Activated CD4-positive, CD25-positive, alpha-beta regulatory T cell (primary cell): ENCODE measurements around the gene KSR1.

ENCODE experiments used
- DNase-seq, 4 experiments: peaks; one replicate each; lab custom pipeline; 2025; lab: John Stamatoyannopoulos, UW

The KSR1 gene

GRCh38 chr17:27473748-27474609 lies 17.7 kb downstream of the KSR1 start:
- DNase-seq = peak in 2 of 4 experiments; percentile 32 to 51

- DNase-seq = peak in 2 of 4 experiments; percentile 14 to 33
Observed at GRCh38 chr17:27475070-27475673, 18.9 kb downstream of the KSR1 start.

- DNase-seq = no peak
Observed at GRCh38 chr17:27475981-27476895, 20.0 kb downstream of the KSR1 start.

- no peak for DNase-seq
Observed at GRCh38 chr17:27477050-27477888, 21.0 kb downstream of the KSR1 start.

- DNase-seq = no peak
Observed at GRCh38 chr17:27477971-27478684, 21.9 kb downstream of the KSR1 start.

- DNase-seq = no peak
Observed at GRCh38 chr17:27478901-27479538, 22.8 kb downstream of the KSR1 start.

GRCh38 chr17:27479838-27480237 lies 23.6 kb downstream of the KSR1 start:
- no peak for DNase-seq

GRCh38 chr17:27480699-27481098 lies 24.5 kb downstream of the KSR1 start:
- DNase-seq = no peak

- peak in 2 of 4 experiments; percentile 11 to 17 for DNase-seq
Observed at GRCh38 chr17:27481327-27481726, 25.1 kb downstream of the KSR1 start.

- DNase-seq = no peak
Observed at GRCh38 chr17:27485125-27485524, 28.9 kb downstream of the KSR1 start.

GRCh38 chr17:27485716-27486495 lies 29.7 kb downstream of the KSR1 start:
- no peak for DNase-seq

GRCh38 chr17:27486741-27487140 lies 30.5 kb downstream of the KSR1 start:
- no peak for DNase-seq

GRCh38 chr17:27488231-27488630 lies 32.0 kb downstream of the KSR1 start:
- no peak for DNase-seq

GRCh38 chr17:27489045-27489715 lies 32.9 kb downstream of the KSR1 start:
- no peak for DNase-seq

- no peak for DNase-seq
Observed at GRCh38 chr17:27490391-27490790, 34.1 kb downstream of the KSR1 start.

GRCh38 chr17:27491713-27492190 lies 35.5 kb downstream of the KSR1 start:
- no peak for DNase-seq

GRCh38 chr17:27492470-27492869 lies 36.2 kb downstream of the KSR1 start:
- DNase-seq = no peak

GRCh38 chr17:27493088-27493487 lies 36.8 kb downstream of the KSR1 start:
- DNase-seq = no peak
